Neural cell (in vitro differentiated cells): Measurements from ENCODE around the gene BMPR2. TPM values are rescaled to one million over a fixed set of nuclear protein-coding genes. Genes with fewer than 3 reads are reported as not detected.
A peak's percentile ranks its signal among the peaks of the same experiment; 100 is the strongest.

Source experiments
- H2AFZ ChIP-seq: fragments of 200-600, 300-800 bp; sonication (generic), shearing (Covaris generic); 2 replicates; pipeline ENCODE4 v1.6.0; 2014; ENCODE audit warnings: low read depth, mild to moderate bottlenecking, antibody characterized with exemption, low read length, moderate library complexity
- H3F3A ChIP-seq: fragments of 200-600 bp; shearing (Covaris generic); 2 replicates; pipeline ENCODE4 v1.6.1; 2016; ENCODE audit warnings: mild to moderate bottlenecking, moderate library complexity, mixed read lengths, antibody characterized with exemption, low read length; ENCODE audit not compliant: insufficient read depth, poor library complexity, severe bottlenecking
- H3K27ac ChIP-seq: fragments of 200-600, 300-800 bp; sonication (generic), shearing (Covaris generic); 2 replicates; pipeline ENCODE4 v1.5.1; 2014; ENCODE audit warnings: mild to moderate bottlenecking, low read length, moderate library complexity
- H3K27me3 ChIP-seq: fragments of 300-800, 200-600 bp; sonication (generic), shearing (Covaris generic); 2 replicates; pipeline ENCODE4 v1.6.0; 2014; ENCODE audit warnings: mild to moderate bottlenecking, low read depth, low read length, moderate library complexity; ENCODE audit not compliant: insufficient read depth
- H3K36me3 ChIP-seq: fragments of 300-800, 200-600 bp; sonication (generic), shearing (Covaris generic); 2 replicates; pipeline ENCODE4 v1.5.1; 2014; ENCODE audit warnings: mild to moderate bottlenecking, antibody characterized with exemption, low read length, moderate library complexity; ENCODE audit not compliant: insufficient read depth
- H3K4me2 ChIP-seq: fragments of 300-800, 200-600 bp; sonication (generic), shearing (Covaris generic); 2 replicates; pipeline ENCODE4 v1.6.0; 2014; ENCODE audit warnings: mild to moderate bottlenecking, low read length
- H3K4me3 ChIP-seq: fragments of 300-800, 200-600 bp; sonication (generic), shearing (Covaris generic); 2 replicates; pipeline ENCODE4 v1.5.1; 2014; ENCODE audit warnings: mild to moderate bottlenecking, low read length, moderate library complexity
- H3K79me2 ChIP-seq: fragments of 200-600 bp; shearing (Covaris generic); replicated peaks from 2 replicates; pipeline ENCODE4 v1.6.0; 2014; ENCODE audit warnings: mild to moderate bottlenecking, low read length, moderate library complexity; ENCODE audit not compliant: insufficient read depth
- H3K9ac ChIP-seq: fragments of 300-800, 200-600 bp; sonication (generic), shearing (Covaris generic); 2 replicates; pipeline ENCODE4 v1.6.1; 2016; ENCODE audit warnings: mild to moderate bottlenecking, low read length, mixed read lengths
- H3K9me2 ChIP-seq: fragments of 200-600 bp; shearing (Covaris generic); 2 replicates; pipeline ENCODE4 v1.6.1; 2016; ENCODE audit warnings: mild to moderate bottlenecking, low read length, mixed read lengths; ENCODE audit not compliant: insufficient read depth
- H3K9me3 ChIP-seq: fragments of 200-600, 300-800 bp; sonication (generic), shearing (Covaris generic); 2 replicates; pipeline ENCODE4 v1.6.1; 2016; ENCODE audit warnings: mild to moderate bottlenecking, mixed run types, low read length, moderate library complexity, mixed read lengths
- H4K20me1 ChIP-seq: fragments of 200-600 bp; shearing (Covaris generic); 2 replicates; pipeline ENCODE4 v1.6.1; 2016; ENCODE audit warnings: mild to moderate bottlenecking, mixed run types; ENCODE audit not compliant: insufficient read depth
- EP300 ChIP-seq: fragments of 450-650 bp; conservative IDR thresholded peaks from 2 replicates; pipeline ENCODE4 v1.6.1; 2014; ENCODE audit warnings: antibody characterized with exemption, mild to moderate bottlenecking, moderate library complexity; ENCODE audit not compliant: poor library complexity, severe bottlenecking
- EZH2 ChIP-seq: fragments of 200-600, 300-800 bp; shearing (Covaris generic), sonication (generic); IDR thresholded peaks from 2 replicates; pipeline ENCODE4 v1.6.1; 2014; ENCODE audit warnings: antibody characterized with exemption, low read length, borderline replicate concordance, mild to moderate bottlenecking; ENCODE audit not compliant: insufficient read depth, poor library complexity, severe bottlenecking
- MXI1 ChIP-seq: fragments of 450-650 bp; conservative IDR thresholded peaks from 2 replicates; pipeline ENCODE4 v1.6.1; 2014; ENCODE audit warnings: antibody characterized with exemption, mild to moderate bottlenecking; ENCODE audit not compliant: poor library complexity, severe bottlenecking
- POLR2AphosphoS5 ChIP-seq: IDR thresholded peaks from 2 replicates; pipeline ENCODE4 v1.6.1; 2012
- RAD21 ChIP-seq: fragments of 450-650 bp; conservative IDR thresholded peaks from 2 replicates; pipeline ENCODE4 v1.6.1; 2014; ENCODE audit warnings: antibody characterized with exemption, mild to moderate bottlenecking, moderate library complexity
- SMC3 ChIP-seq: fragments of 450-650 bp; conservative IDR thresholded peaks from 2 replicates; pipeline ENCODE4 v1.6.1; 2014; ENCODE audit warnings: antibody characterized with exemption, mild to moderate bottlenecking, moderate library complexity; ENCODE audit not compliant: poor library complexity
- TAF1 ChIP-seq: IDR thresholded peaks from 2 replicates; pipeline ENCODE4 v1.6.1; 2012; ENCODE audit warnings: low read depth
- polyA plus RNA-seq: library from polyadenylated mRNA; depleted of rRNA; stranded (reverse); fragments of >200 nt; gene quantifications from 2 replicates; pipeline ENCODE4 v1.2.3, GENCODE V29; 2014
- TF ChIP-seq, protein P1 (sequence below): IDR thresholded peaks from 2 replicates; pipeline ENCODE4 v1.6.1; 2012; ENCODE audit warnings: borderline replicate concordance
- TF ChIP-seq, protein P2 (sequence below): fragments of 450-650 bp; IDR thresholded peaks from 2 replicates; pipeline ENCODE4 v1.5.1; 2014; ENCODE audit warnings: antibody characterized with exemption, mild to moderate bottlenecking, moderate library complexity; ENCODE audit not compliant: poor library complexity, severe bottlenecking

The BMPR2 gene
- polyA plus RNA-seq, 1 donor from 2014 or later = 18.4 TPM

DNA sequence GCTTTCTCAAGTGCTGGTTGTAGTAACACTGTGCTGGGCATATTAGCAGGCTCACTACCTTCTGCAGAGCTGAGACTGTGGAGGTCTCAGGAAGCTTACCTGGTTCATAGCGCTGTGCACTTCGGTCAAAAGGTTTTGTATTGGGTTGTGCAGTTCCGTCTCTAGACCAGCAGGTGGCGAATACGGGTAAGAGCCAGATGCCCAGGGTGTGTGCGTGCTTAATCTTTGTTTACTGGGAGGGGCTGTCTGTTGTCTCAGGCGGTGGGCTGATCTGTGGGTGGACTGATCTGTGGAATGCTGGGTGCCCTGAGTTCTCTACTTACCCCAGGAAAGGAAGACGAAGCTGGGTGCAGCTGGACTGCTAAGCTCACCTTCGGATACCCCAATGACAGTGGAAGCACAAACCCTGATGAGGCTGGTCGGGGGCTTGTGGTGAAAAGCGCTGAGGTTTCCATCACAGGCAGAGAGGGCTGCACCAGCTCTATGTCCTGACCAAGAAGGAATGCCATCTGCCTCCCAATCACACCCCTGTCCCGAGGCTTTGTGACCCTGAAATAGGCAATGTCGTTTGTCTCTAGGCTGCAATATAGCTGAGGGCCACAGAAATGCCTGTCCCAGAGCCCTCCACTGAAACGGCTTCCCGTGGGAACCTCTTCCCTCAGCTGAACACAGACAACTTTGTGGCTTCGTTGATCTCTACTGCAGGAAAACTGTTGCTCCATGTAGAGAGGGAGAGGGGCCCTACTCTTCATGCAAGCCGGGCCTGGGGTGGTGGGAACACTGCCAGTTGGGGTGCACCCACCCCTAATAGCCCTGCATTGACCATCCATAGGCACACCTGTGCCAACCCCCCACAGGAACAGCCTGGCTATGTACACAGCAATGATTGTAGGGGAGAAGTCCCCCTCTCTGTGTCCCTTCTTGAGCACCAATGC lies 212.8 kb downstream of the BMPR2 start:
- H3K36me3 ChIP-seq = no peaks in the 10 kb centered on the region
- H3K9me2 ChIP-seq = no peaks in the 10 kb centered on the region
- no peak overlapping the region for H3K4me2 ChIP-seq
- no peak overlapping the region for H3K9ac ChIP-seq
- H3K9me3 ChIP-seq = no peaks in the 10 kb centered on the region
- H3K27ac ChIP-seq = no peak overlapping the region
- no peaks in the 10 kb centered on the region for H4K20me1 ChIP-seq
- H2AFZ ChIP-seq = peak overlapping the region; percentile 22
- no peaks in the 10 kb centered on the region for H3K27me3 ChIP-seq
- peak; percentile 97 for TF ChIP-seq SMC3
- TF ChIP-seq POLR2AphosphoS5 = no peak
- TF ChIP-seq EP300 = peak; percentile 14
- TF ChIP-seq EZH2 = no peak
- peak; percentile 89 for TF ChIP-seq RAD21
- TF ChIP-seq, protein P1, sequence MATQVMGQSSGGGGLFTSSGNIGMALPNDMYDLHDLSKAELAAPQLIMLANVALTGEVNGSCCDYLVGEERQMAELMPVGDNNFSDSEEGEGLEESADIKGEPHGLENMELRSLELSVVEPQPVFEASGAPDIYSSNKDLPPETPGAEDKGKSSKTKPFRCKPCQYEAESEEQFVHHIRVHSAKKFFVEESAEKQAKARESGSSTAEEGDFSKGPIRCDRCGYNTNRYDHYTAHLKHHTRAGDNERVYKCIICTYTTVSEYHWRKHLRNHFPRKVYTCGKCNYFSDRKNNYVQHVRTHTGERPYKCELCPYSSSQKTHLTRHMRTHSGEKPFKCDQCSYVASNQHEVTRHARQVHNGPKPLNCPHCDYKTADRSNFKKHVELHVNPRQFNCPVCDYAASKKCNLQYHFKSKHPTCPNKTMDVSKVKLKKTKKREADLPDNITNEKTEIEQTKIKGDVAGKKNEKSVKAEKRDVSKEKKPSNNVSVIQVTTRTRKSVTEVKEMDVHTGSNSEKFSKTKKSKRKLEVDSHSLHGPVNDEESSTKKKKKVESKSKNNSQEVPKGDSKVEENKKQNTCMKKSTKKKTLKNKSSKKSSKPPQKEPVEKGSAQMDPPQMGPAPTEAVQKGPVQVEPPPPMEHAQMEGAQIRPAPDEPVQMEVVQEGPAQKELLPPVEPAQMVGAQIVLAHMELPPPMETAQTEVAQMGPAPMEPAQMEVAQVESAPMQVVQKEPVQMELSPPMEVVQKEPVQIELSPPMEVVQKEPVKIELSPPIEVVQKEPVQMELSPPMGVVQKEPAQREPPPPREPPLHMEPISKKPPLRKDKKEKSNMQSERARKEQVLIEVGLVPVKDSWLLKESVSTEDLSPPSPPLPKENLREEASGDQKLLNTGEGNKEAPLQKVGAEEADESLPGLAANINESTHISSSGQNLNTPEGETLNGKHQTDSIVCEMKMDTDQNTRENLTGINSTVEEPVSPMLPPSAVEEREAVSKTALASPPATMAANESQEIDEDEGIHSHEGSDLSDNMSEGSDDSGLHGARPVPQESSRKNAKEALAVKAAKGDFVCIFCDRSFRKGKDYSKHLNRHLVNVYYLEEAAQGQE = no peak
- TF ChIP-seq, protein P2, sequence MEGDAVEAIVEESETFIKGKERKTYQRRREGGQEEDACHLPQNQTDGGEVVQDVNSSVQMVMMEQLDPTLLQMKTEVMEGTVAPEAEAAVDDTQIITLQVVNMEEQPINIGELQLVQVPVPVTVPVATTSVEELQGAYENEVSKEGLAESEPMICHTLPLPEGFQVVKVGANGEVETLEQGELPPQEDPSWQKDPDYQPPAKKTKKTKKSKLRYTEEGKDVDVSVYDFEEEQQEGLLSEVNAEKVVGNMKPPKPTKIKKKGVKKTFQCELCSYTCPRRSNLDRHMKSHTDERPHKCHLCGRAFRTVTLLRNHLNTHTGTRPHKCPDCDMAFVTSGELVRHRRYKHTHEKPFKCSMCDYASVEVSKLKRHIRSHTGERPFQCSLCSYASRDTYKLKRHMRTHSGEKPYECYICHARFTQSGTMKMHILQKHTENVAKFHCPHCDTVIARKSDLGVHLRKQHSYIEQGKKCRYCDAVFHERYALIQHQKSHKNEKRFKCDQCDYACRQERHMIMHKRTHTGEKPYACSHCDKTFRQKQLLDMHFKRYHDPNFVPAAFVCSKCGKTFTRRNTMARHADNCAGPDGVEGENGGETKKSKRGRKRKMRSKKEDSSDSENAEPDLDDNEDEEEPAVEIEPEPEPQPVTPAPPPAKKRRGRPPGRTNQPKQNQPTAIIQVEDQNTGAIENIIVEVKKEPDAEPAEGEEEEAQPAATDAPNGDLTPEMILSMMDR = peak; percentile 95
- no peak for TF ChIP-seq MXI1
- H3K79me2 ChIP-seq = no peaks in the 10 kb centered on the region
- H3K4me3 ChIP-seq = no peak overlapping the region
- H3F3A ChIP-seq = no peaks in the 10 kb centered on the region

DNA sequence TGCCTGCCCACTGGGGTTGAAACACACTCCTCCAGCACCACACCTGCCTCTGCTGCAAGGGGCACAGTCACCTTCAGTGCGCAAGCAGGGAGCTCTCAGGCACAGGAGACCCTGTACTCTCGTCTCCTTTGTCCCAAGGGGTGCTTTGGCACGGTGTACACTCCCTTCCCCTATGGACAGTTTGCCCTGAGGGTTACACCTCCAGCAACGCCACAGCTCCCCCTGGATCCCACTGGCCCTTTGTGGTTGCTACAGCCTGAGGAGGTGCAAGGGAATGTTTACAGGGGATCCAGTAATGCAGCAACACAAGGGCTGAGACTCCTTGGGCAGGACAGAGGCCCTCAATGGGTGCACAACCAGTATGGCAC lies 213.4 kb downstream of the BMPR2 start:
- H3K9me2 ChIP-seq = no peaks in the 10 kb centered on the region
- no peaks in the 10 kb centered on the region for H4K20me1 ChIP-seq
- no peak overlapping the region for H3K4me2 ChIP-seq
- no peak overlapping the region for H2AFZ ChIP-seq
- H3K79me2 ChIP-seq = no peaks in the 10 kb centered on the region
- H3K27me3 ChIP-seq = no peaks in the 10 kb centered on the region
- H3K9ac ChIP-seq = no peak overlapping the region
- no peak overlapping the region for H3K27ac ChIP-seq
- H3K36me3 ChIP-seq = no peaks in the 10 kb centered on the region
- H3F3A ChIP-seq = no peaks in the 10 kb centered on the region
- no peaks in the 10 kb centered on the region for H3K9me3 ChIP-seq
- H3K4me3 ChIP-seq = no peak overlapping the region
- TF ChIP-seq SMC3 (no peak), MXI1 (no peak), TAF1 (no peak), POLR2AphosphoS5 (no peak), EZH2 (no peak), RAD21 (no peak), EP300 (no peak)
- TF ChIP-seq, protein P2 = no peak
